Fibroblast of villous mesenchyme (primary cell): ENCODE data around the gene ETNK1. TPM values are rescaled to one million over a fixed set of nuclear protein-coding genes. Genes with fewer than 3 reads are reported as not detected.

ENCODE experiments used
- DNase-seq: peaks from one replicate; pipeline ENCODE4 v3.0.0-alpha.2; 2010; ENCODE audit warnings: low read depth
- H3K4me3 ChIP-seq: 2 replicates; pipeline ENCODE4 v1.5.1; 2011; ENCODE audit warnings: low read depth, mild to moderate bottlenecking, low read length
- CTCF ChIP-seq: IDR thresholded peaks from 2 replicates; pipeline ENCODE4 v1.5.1; 2012; ENCODE audit warnings: low read depth, mild to moderate bottlenecking, low read length; ENCODE audit not compliant: insufficient read depth
- total RNA-seq: library from RNA; depleted of rRNA; stranded (reverse); fragments of >200 nt; gene quantifications from 2 replicates; pipeline ENCODE4 v1.2.3, GENCODE V29; 2012

The ETNK1 gene, protein sequence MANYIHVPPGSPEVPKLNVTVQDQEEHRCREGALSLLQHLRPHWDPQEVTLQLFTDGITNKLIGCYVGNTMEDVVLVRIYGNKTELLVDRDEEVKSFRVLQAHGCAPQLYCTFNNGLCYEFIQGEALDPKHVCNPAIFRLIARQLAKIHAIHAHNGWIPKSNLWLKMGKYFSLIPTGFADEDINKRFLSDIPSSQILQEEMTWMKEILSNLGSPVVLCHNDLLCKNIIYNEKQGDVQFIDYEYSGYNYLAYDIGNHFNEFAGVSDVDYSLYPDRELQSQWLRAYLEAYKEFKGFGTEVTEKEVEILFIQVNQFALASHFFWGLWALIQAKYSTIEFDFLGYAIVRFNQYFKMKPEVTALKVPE
- 26.7 and 70.8 TPM in 2 replicates for total RNA-seq

DNA sequence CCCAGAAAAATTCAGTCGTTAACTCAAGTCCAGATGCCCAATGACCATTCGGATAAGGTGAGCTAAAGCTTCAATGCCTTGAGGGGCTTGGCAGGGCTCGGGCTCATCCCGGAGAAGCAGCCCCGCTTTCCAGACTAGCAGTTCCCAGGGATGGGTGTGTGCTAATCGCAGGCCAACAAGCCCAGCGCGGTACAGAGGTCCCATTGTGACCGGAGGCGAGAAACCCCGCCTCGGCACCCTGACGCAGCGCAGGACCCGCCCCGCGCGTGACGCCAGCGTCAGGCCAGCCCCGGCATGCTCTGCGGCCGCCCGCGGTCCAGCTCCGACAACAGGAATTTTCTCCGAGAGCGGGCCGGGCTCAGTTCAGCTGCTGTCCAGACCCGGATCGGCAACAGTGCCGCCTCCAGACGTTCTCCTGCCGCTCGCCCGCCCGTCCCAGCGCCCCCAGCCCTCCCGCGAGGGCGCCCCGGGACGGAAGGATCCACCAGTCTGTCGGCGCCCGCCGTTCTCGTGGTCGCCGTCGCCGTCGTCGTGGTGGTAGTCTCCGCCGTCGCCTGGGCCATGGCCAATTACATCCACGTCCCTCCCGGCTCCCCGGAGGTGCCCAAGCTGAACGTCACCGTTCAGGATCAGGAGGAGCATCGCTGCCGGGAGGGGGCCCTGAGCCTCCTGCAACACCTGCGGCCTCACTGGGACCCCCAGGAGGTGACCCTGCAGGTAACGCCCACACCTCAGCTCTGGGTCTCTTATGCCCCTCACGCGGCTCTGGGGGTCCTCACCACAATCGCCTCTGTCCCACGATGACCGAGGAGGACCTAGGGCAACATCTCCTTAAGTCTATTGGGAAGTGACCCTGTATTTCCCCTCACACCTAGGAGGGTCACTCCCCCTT lies at the start of gene ETNK1:
Gene ETNK1, plus strand, starts transcription at position 302 of the 892 bp plus-strand sequence. Its CDS starts 260 bp downstream, at position 562.
- DNase-seq = peak; percentile 95
- peak within 1 kb of the TSS; percentile 93 for H3K4me3 ChIP-seq
- no peak for TF ChIP-seq CTCF

DNA sequence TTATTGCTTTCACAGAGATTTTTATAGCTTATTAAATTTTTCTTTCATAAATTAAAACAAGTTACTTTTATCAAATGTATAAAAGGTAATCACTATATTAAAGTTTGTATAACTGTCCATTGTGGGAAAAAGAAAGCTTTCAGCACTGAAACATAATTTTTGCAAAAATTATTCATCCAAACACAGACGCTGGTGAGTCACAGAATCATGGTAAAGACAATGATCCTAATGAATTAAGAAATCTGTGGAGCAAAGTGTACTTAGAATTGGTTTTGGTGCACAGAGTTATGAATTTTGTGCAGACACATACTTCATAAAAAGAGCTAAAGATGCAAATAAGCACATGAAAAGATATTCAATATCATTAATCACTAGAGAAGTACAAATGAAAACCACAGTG lies 48.9 kb upstream of the ETNK1 start:
- H3K4me3 ChIP-seq = no peak overlapping the region
- no peak for DNase-seq
- TF ChIP-seq CTCF = no peak

DNA sequence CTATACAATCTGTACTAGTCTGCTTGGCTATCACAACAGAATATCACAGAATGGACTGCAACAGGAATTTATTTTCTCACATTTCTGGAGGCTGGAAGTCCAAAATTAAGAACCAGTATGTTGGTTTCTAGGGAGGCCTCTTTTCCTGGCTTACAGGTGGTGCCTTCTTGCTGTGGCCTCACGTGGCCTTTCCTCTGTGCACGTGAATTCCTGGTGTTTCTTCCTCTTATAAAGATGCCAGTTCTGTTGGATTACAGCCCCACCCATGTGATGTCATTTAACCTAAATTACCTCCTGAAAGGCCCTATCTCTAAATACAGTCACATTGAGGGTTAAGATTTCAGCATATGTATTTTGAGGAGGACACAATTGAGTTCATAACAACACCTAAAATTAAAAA lies 48.5 kb upstream of the ETNK1 start:
- no peak for TF ChIP-seq CTCF
- DNase-seq = no peak
- H3K4me3 ChIP-seq = no peak overlapping the region

DNA sequence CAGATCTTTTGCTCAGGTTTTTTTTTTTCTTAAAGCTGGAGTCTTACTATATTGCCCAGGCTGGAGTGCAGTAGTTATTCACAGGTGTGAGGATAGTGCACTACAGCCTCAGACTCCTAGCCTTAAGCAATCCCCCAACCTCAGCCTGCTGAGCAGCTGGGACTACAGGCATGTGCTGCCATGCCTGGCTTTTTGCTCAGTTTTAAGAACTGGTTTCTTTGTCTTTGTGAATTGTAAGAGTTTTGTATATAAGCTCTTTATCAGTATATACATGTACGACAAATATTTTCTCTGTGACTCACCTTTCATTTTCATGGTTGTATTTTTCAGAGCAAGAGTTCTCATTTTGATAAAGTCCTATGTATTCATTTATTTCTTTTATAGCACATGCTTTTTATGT lies 47.3 kb upstream of the ETNK1 start:
- no peak overlapping the region for H3K4me3 ChIP-seq
- DNase-seq = no peak
- no peak for TF ChIP-seq CTCF

DNA sequence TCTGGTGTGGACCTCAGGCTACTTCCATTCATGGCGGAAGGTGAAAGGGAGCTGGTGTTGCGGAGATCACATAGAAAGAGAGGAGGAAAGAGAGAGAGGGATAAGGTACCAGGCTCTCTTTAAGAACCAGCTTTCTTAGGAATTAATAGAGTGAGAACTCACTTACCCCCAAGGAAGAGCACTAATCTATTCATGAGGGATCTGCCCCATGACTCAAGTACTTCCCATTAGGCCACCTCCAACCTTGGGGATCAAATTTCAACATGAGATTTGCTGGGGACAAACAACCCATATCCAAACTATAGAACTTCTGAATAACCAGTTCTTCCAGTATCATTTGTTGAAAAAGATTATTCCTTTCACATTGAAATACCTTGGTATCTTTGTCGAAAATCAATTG lies 46.6 kb upstream of the ETNK1 start:
- no peak for DNase-seq
- no peak for TF ChIP-seq CTCF
- no peak overlapping the region for H3K4me3 ChIP-seq

- TF ChIP-seq CTCF = no peak
- no peak for DNase-seq
- H3K4me3 ChIP-seq = no peak overlapping the region
Measured at GRCh38 chr12:22588817-22589216, 36.2 kb upstream of the ETNK1 start.
